ENCODE measurements around the gene SGPL1. TPM values are rescaled to one million over a fixed set of nuclear protein-coding genes. Genes with fewer than 3 reads are reported as not detected.

Gene SGPL1
- total RNA-seq, 1 donor from 2014 or later, result 98.9 TPM

DNA sequence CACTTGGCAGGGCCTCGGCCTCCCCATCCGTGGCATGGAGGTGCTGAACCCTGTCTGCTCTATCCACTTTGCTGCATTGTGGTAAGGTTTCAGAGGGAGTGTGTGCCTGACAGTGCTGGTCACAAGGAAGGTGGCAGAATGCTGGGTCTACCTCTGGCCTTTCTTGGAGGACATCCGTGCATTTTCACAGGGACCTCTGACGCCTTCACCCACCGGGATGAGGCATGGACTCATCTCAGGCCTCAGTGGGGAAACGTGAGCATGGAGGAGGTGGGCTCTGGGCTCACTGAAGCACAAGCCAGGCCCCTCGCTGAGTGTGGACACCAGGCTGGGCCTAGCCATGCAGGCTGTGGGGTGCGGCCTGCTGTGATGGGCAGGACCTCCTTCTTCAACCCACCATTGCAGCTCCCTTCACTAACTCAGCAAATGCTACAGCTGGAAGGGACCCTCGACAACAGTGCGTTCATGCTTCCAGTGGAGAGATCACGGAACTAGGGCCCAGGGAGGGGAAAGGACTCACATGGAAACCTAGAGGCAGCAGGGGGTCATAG is 39.2 kb upstream of the SGPL1 start:
- Mint-ChIP-seq H3K27ac (no peak overlapping the region), H3K9me3 (no peaks in the 10 kb centered on the region), H3K36me3 (ENCODE audit: low read depth) (no peaks in the 10 kb centered on the region), H3K4me3 (no peak overlapping the region), H3K27me3 (no peaks in the 10 kb centered on the region), H3K4me1 (no peaks in the 10 kb centered on the region)
- DNase-seq, result no peak
- intact Hi-C loops (cut with micrococcal nuclease), result no loop called here

DNA sequence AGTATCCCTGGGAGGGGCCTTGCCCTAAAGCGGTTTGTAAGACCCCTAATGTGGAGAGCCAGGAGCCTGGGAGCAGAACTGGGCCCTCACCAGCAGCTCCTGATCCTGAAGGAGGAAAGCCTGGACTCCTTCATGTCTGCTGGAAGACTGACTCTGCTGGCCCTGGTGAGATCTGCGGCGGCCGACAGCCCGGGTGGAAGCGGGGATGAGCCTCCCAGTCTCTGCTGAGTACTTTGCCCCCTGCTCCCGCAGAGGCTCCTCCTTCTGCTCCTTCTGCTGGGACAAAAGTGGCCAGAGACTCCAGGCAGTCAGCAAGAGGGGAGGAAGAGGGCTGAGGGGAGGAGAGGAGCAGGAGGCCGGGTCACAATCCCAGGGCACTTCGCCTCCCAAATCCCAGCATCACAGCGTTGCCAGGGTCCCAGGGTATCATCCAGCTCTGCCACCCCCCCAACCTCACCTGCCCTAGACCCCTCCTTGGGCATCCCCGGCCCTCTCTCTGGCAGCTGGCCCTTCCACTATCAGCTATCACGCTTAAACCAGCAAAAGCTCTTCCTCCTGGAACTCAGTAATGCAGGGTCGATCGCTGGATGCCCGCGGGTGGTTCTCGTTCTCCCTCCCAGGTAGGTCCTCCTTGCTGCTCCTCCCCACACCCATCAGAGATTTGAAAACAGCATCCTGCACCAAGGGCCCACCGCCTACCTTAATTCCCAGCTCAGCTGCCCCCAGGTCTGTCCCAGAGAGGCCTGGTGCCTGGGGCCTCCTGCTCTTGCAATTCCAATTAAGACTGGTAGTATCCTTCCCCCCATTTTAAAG is 38.5 kb upstream of the SGPL1 start:
- H3K27ac Mint-ChIP-seq, result no peak overlapping the region
- DNase-seq, result no peak
- H3K4me1 Mint-ChIP-seq, result no peaks in the 10 kb centered on the region
- intact Hi-C loops (cut with micrococcal nuclease), result no loop called here
- no peaks in the 10 kb centered on the region for H3K27me3 Mint-ChIP-seq
- no peak overlapping the region for H3K4me3 Mint-ChIP-seq
- H3K9me3 Mint-ChIP-seq, result no peaks in the 10 kb centered on the region
- H3K36me3 Mint-ChIP-seq (ENCODE audit: low read depth), result no peaks in the 10 kb centered on the region

DNA sequence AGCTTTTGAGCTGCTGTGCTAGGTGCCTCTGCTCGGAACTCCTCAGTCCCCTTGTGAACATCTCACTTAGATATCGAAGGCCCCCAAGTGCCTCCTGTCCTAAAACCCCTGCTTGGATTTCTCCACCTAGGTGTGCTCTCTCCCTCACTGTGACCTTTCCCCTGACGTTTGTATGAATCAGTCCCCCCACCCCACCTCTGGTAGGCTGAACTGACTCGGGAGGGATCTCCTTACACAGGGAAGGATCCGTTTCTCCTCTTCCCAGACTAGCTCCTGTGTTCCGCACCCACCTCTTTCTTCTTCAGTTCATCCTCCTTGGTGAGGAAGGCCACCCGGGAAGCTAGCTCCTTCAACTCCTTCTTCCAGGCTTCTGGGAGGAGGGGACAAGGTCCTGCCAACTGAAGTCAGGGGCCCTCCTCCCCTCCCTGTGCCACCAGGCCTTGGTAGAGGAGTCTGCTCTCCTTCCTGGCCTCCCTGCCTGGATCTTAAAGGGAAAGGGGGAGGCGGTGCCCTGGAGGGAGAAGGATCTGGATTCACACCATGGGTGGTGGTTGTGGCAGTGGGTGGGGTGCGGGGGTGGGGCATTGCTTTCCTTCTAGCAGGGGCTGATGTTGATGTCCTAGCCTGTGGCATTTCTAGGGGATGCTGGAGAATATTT is 37.4 kb upstream of the SGPL1 start:
- H3K4me3 Mint-ChIP-seq, result no peak overlapping the region
- H3K27me3 Mint-ChIP-seq, result peaks cover 3% of the 10 kb centered on the region
- H3K27ac Mint-ChIP-seq, result no peak overlapping the region
- no peaks in the 10 kb centered on the region for H3K36me3 Mint-ChIP-seq (ENCODE audit: low read depth)
- DNase-seq, result no peak
- H3K9me3 Mint-ChIP-seq, result no peaks in the 10 kb centered on the region
- intact Hi-C loops (cut with micrococcal nuclease), result no loop called here
- no peaks in the 10 kb centered on the region for H3K4me1 Mint-ChIP-seq

DNA sequence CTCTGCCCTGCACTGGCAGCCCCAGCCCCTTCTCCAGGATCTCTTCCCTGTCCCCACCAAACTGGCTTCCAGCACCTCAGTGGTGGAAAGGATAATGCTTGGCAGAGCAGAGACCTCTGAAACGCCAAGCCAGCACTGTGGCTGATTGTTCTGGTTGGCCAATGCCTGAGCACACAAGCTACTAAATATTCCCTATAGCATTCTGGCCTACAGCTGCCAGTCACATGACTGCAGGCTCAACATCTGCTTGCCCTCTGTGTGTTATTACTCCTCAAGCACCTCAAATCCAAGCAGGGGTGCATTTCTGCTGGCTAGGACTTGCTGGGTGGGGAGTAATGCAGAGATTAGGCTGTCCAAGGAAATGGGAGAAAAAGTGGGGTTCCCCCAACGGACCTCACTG is 36.7 kb upstream of the SGPL1 start:
- H3K36me3 Mint-ChIP-seq (ENCODE audit: low read depth), result no peaks in the 10 kb centered on the region
- H3K4me1 Mint-ChIP-seq, result no peaks in the 10 kb centered on the region
- intact Hi-C loops (cut with micrococcal nuclease), result no loop called here
- no peaks in the 10 kb centered on the region for H3K9me3 Mint-ChIP-seq
- no peak overlapping the region for H3K27ac Mint-ChIP-seq
- peaks cover 4% of the 10 kb centered on the region for H3K27me3 Mint-ChIP-seq
- H3K4me3 Mint-ChIP-seq, result no peak overlapping the region
- DNase-seq, result no peak

DNA sequence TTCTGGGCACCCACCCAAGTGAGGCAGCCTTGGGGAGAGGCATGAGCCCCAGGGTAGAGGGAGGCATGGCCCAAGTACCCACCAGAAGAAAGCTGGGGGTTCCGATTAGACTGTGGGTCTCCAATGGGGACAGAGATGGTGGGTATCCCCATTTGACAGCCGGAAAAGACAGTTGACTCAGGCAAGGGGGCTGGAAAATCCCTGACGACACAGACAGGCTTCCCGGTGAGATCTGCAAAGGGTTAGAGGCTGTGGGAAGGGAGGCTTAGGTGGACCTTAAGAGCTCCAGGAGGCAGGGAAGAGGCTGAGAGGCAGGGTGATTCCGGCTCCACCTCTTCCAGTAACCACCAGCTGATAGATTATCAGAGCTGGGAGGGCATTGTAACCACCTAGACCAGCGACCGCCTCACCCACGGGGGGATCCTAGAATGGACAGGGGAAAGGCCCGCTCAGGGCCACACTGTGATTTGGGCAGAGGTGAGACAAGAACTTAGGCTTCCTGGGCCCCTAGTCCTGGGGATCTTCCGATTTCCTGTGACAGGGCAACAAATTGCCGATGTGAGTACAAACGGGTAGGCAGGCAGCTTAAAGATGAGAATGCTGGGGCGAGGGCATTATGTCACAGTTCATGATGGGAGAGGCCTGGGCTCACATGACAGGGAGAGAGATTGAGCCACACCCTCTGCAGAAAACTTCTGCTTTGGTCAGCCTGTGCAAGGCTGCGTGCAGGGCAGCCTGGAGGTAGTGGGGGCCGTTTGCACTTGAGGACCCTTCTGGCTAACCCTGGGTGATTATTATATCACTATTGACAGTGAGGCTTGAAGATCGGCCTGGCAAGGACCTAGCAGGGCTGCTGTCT is 36.0 kb upstream of the SGPL1 start:
- no peaks in the 10 kb centered on the region for H3K4me1 Mint-ChIP-seq
- no peak overlapping the region for H3K27ac Mint-ChIP-seq
- intact Hi-C loops (cut with micrococcal nuclease), result no loop called here
- DNase-seq, result no peak
- H3K4me3 Mint-ChIP-seq, result no peak overlapping the region
- H3K27me3 Mint-ChIP-seq, result peaks cover 4% of the 10 kb centered on the region
- no peaks in the 10 kb centered on the region for H3K36me3 Mint-ChIP-seq (ENCODE audit: low read depth)
- no peaks in the 10 kb centered on the region for H3K9me3 Mint-ChIP-seq

DNA sequence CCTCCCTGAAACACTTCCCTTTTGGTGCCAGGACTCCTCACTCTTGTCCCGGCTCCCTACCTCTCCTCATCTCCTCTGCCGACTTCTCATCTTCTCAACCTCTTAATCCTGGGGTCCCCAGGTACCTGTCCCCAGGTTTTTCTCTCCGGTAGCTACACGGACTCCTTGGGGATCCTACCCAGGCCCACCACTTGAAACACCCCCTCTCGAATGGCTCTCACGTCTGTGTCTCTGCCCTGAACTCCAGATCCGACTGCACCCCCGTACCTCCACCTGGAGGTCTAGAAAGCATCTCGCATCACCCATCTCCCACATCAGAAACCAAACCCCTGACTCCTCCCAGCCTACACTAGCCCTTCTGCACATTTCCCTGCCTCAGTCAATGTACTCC is 35.4 kb upstream of the SGPL1 start:
- Mint-ChIP-seq H3K4me3 (no peak overlapping the region), H3K27ac (no peak overlapping the region), H3K9me3 (no peaks in the 10 kb centered on the region), H3K36me3 (ENCODE audit: low read depth) (no peaks in the 10 kb centered on the region), H3K4me1 (no peaks in the 10 kb centered on the region), H3K27me3 (peaks cover 4% of the 10 kb centered on the region)
- no peak for DNase-seq
- intact Hi-C loops (cut with micrococcal nuclease), result no loop called here

DNA sequence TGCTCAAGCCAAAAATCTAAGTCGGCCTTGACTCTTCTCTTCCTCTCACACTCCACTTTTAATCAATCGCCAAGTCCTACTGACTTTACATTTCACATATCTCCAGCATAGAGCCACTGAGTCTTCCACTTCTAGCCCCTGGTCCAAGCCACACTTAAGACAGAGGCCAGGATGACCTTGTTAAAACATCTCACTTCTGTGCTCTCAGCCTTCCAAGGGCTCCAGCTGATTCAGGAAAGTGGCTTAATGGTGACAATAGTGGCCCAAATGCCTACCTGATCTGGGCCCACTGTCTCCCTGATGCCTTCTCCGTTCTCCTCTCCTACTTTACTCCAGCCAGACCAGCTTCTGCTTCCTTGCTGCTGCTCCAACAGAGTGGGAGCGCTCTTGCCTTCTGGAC is 35.0 kb upstream of the SGPL1 start:
- H3K36me3 Mint-ChIP-seq (ENCODE audit: low read depth), result no peaks in the 10 kb centered on the region
- no peak overlapping the region for H3K27ac Mint-ChIP-seq
- intact Hi-C loops (cut with micrococcal nuclease), result no loop called here
- H3K4me3 Mint-ChIP-seq, result no peak overlapping the region
- DNase-seq, result no peak
- H3K9me3 Mint-ChIP-seq, result no peaks in the 10 kb centered on the region
- H3K27me3 Mint-ChIP-seq, result peaks cover 4% of the 10 kb centered on the region
- no peaks in the 10 kb centered on the region for H3K4me1 Mint-ChIP-seq

DNA sequence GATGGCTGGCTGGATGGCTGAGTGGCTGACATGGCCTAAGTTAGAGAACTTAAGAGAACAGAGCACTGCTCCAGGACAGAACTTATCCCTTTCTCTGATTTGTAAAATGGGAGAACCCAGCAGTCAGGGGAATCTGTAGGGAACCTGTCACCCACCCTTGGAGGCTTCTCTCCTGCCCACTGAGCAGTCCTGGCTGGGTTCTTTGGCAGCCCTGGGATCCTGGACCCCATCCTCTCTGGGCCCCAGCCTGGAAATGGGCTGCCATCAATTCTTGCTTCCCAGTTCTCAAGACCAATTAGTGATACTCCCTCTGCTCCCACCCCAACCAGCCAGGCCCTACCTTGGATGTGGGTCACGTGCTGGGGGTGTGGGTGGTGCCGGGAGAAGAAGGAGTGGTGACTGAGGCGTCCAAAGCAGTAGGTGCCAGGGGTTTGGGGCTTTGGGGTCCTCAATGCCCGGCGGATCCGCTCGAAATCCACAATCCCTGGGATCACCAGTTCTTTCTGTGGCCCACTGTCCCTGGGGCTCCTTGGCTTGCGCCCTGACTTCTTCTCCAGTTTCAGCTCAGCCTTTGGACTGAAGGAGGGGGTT is 34.2 kb upstream of the SGPL1 start:
- intact Hi-C loops (cut with micrococcal nuclease), result no loop called here
- no peak for DNase-seq
- peaks cover 4% of the 10 kb centered on the region for H3K27me3 Mint-ChIP-seq

DNA sequence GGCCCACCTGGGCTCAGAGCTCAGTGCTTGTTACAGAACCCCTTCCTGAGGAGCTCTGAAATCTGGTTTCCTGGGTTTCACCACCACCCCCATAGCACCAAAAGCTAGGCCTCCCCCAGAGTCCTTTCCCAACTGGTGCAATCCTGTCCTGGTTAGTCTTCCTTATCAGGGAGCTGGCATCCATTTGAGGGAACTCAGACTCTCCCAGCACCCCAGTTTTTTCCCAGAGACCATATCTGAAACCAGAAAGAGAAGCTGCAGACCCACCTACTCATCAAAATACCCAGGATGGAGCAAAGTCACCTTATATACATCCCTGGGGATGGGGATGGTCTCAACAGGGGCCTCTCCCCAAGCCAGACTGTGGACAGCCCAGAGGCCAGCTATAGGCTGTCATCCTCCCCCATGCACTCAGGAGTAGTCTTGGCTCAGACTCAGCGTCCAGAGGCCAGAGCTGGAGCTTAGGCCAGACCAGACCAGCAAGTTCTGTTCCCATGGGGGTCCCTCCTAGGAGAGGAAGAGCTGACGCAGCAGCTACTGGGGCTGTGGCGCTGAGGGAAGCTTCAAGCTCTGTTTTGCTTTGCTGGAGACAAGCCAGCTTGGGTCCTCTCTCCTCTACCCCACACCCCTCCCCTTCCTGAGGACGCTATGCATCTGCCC is 33.5 kb upstream of the SGPL1 start:
- no peak for DNase-seq
- no peaks in the 10 kb centered on the region for H3K36me3 Mint-ChIP-seq (ENCODE audit: low read depth)
- intact Hi-C loops (cut with micrococcal nuclease), result no loop called here
- peaks cover 5% of the 10 kb centered on the region for H3K4me1 Mint-ChIP-seq
- H3K4me3 Mint-ChIP-seq, result no peak overlapping the region
- H3K27me3 Mint-ChIP-seq, result peaks cover 4% of the 10 kb centered on the region
- H3K27ac Mint-ChIP-seq, result no peak overlapping the region
- no peaks in the 10 kb centered on the region for H3K9me3 Mint-ChIP-seq

More for the DNA sequence above, 34.2 kb upstream of the SGPL1 start:
- Mint-ChIP-seq H3K9me3 (no peaks in the 10 kb centered on the region), H3K4me3 (no peak overlapping the region), H3K4me1 (no peaks in the 10 kb centered on the region), H3K27ac (no peak overlapping the region), H3K36me3 (ENCODE audit: low read depth) (no peaks in the 10 kb centered on the region)

DNA sequence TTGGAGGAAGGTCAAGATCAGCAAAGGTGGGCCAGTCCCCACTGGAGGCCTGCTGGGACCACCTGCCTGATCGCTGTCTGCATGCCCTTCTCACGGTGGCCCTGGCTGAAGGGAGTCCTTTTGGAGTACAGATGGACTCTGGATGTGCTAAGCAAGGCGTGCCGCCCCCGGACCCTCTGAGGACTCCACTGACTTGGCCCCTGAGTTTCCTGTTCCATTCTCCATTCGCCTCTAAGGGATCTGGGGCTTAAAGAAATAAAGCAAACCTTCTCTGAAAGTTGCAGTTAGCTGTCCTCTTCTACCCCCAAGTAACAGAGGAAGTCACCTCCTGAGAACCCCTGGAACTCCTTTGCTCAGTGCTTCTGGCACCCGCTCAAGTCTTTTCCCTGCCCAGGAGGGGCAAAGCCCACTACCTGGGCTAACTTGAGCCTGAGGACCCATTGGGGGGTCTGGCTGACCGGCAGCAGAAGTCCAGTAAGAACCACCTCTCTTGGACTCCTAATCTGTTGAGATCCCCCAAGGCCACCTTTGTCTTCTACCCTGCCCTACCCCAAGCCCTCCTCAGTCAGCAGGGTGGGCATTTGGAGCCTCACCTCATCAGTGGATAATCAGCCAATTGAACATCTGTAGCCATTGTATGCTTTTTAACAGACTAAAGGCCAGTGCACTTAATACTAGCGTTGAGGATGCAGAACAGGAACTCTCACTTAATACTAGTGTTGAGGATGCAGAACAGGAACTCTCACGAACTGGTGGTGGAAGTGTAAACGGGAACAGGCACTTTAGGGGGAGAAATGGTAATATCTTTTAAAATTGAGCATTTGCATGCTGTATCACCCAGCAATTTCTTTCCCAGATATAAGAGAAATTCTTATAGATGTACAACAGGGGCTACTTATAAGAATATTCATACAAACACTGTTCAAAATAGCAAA is 32.7 kb upstream of the SGPL1 start:
- no peak for DNase-seq
- no peak overlapping the region for H3K4me3 Mint-ChIP-seq
- peaks cover 5% of the 10 kb centered on the region for H3K4me1 Mint-ChIP-seq
- H3K27me3 Mint-ChIP-seq, result peaks cover 4% of the 10 kb centered on the region
- H3K9me3 Mint-ChIP-seq, result no peaks in the 10 kb centered on the region
- intact Hi-C loops (cut with micrococcal nuclease), result no loop called here
- no peak overlapping the region for H3K27ac Mint-ChIP-seq
- no peaks in the 10 kb centered on the region for H3K36me3 Mint-ChIP-seq (ENCODE audit: low read depth)

DNA sequence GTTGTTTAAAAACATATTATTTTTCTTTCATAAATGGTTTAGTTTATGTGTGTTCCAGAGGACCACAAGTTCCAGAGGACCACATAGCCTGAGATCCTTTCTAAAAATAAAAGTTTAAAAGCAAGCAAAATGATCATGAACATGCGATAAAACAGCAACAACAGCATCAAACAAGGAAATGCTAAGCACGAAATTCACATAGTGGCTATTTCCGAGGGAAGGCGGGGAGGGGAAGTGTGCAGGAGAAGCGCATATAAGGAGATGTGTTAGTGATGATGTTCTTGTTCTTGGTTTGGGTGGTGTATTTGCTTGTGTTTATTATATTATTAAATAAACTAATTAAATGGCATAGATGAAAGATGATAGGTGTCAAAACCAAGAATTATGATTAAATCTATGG is 31.7 kb upstream of the SGPL1 start:
- Mint-ChIP-seq H3K9me3 (no peaks in the 10 kb centered on the region), H3K4me1 (peaks cover 5% of the 10 kb centered on the region), H3K27ac (no peak overlapping the region), H3K27me3 (peaks cover 13% of the 10 kb centered on the region), H3K4me3 (no peak overlapping the region), H3K36me3 (ENCODE audit: low read depth) (no peaks in the 10 kb centered on the region)
- intact Hi-C loops (cut with micrococcal nuclease), result no loop called here
- no peak for DNase-seq

DNA sequence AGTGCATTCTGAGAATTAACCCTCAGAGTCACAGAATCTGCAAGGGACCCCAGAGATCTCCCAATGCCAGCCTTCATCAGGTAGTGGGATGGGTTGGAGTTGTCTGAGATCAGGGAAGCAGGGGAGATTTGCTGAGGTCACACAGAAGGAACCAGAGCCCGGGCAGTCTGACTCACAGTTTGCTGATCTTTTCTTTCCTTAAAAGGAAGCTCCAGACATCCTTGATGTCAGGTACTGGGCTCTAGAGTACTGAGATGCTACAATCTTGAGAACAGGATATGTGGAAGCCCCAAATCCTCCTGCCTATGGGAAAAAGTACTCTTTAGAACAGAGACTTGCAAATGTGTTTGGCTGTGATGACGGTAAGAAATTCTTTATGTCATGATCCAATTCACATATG is 31.3 kb upstream of the SGPL1 start:
- no peaks in the 10 kb centered on the region for H3K36me3 Mint-ChIP-seq (ENCODE audit: low read depth)
- H3K4me3 Mint-ChIP-seq, result no peak overlapping the region
- H3K27ac Mint-ChIP-seq, result no peak overlapping the region
- DNase-seq, result no peak
- peaks cover 5% of the 10 kb centered on the region for H3K4me1 Mint-ChIP-seq
- no peaks in the 10 kb centered on the region for H3K9me3 Mint-ChIP-seq
- intact Hi-C loops (cut with micrococcal nuclease), result no loop called here
- peaks cover 16% of the 10 kb centered on the region for H3K27me3 Mint-ChIP-seq
